KBM-7 (cell line): ENCODE results near the gene ODAD4.

Source experiments
- DNase-seq: peaks from one replicate; pipeline ENCODE4 v3.0.0-alpha.2; 2015
- in situ Hi-C: fragments of 300-500 bp; cut with MboI; formaldehyde crosslinking; loops from 2 replicates; pipeline ENCODE4 v1.14.3; 2020; ENCODE audit warnings: low sequenced_read_pairs, low pct_unique_long_range_greater_than_20kb, mixed read lengths

The ODAD4 gene

DNA sequence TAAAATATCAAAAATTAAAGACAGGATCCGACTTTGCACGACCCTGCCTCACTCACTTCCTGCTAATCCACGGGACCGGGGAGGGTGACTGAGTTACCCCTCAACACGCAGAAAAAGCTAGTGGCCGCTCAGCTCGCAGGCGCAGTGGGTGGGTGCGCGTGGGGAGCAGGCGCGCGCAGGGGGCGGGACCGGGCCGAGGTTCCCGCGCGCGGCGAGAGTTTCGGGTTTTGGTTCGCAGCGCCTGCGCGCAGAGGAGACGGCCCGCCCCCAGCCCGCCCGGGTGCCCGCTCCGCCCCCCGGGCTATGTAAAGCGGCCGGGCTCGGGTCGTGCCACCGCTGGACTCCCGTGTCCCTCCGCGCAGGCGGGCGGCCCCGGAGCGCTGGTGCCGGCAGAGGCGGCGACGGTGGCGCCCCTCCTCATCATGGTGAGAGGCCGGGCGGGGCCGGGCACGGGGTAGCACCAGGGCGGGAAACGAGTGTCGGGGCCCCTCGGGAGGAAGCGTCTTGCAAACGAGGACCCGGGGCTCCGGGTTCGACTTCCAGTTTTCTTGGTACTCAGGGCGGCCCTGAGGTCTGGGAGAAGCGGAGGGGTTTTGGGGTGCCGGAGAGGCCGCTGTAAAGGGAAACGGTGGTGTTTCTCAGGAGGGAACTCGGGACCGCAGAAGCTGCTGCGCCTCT is 36.2 kb downstream of the ODAD4 start, which contains the start of gene CNP:
Gene CNP (plus strand): TSS at position 333 of the 678 bp plus-strand sequence. CDS start 90 bp downstream, at position 423.
- in situ Hi-C loops: no loop called here
- peak; percentile 86 for DNase-seq

DNA sequence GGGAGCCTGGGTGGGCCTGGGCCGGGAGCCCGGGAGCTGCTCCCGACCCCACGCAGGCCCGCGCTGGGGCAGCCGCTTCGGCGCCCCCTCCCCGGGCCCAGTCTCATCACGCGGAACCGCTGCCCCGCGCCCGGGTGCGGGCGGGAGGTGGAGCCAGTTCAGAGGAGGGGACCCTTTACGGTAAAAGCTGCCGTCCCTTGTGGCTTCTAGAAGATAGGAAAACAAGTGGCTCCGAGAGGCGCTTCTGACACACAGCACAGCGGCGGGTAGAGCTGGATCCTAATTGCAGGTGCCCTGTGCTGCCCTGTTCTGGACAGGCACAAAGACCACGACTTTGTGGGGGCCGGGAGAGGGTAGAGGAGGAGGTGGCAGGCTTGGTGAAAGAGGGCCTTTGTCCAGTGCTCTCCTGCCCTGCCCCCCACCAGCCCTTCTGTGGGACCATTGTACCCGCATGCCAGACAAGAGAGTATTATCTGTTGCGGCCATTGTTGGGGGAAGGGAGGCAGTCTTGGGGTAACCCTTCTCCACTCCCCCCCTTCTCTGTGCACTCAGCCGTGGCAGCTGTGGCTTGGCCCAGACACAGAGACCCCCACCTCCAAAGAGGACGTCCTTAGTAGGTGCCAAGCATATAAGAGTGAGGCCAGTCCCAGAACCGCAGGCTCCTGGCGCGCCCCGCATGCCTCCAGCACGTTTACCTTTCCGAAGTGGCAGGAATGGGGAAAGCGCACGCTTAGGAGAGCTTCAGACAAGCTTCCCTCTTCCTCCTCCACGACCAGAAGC is 36.9 kb downstream of the ODAD4 start:
- in situ Hi-C loops: no loop called here
- no peak for DNase-seq

DNA sequence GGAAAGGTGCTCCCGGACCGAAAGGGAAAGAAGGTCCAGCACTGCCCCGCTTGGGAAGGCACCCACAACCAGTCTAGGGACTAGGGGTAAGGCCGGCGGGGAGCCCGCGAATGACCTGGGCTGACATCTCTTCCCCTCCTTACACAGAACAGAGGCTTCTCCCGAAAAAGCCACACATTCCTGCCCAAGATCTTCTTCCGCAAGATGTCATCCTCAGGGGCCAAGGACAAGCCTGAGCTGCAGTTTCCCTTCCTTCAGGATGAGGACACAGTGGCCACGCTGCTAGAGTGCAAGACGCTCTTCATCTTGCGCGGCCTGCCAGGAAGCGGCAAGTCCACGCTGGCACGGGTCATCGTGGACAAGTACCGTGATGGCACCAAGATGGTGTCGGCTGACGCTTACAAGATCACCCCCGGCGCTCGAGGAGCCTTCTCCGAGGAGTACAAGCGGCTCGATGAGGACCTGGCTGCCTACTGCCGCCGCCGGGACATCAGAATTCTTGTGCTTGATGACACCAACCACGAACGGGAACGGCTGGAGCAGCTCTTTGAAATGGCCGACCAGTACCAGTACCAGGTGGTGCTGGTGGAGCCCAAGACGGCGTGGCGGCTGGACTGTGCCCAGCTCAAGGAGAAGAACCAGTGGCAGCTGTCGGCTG is 37.6 kb downstream of the ODAD4 start:
- in situ Hi-C loops: no loop called here
- no peak for DNase-seq

DNA sequence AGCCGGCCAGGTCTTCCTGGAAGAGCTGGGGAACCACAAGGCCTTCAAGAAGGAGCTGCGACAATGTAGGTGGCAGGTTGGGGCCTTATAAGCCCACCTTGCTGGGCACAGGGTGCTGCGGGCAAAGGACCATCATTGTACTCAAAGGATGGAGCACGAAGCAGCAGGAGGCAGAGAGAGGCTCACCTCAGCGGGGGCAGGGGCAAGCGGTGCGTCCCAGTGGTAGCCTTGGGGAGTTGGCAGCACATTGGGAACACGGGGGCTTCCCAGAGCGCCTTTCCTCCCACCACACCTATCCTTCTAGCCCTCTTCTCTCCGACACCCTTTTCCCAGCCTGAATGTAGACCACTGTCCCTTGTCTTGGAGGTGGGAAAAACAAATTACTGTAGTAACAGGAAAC is 38.3 kb downstream of the ODAD4 start:
- in situ Hi-C loops: no loop called here

DNA sequence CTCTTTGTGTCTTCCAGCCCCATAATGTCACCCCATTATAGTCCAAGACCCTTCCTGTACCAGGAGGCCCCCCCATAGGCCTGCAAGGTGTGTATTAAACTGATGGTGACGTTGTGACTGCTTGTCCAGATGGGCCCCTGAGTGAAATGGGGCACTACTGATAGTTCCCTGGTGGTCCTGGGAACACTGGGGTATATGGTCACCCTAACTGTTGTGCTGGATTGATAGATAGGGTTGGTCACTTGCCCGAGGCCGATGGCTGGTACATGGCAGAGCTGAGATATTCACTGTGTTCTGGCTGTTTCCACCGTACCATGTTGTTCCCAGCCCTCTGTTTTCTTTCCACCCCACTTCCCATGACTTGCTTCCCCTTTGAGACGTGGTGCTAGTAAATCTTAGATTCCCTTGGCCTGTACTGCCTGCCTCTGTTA is 40.5 kb downstream of the ODAD4 start:
- in situ Hi-C loops: no loop called here
- no peak for DNase-seq

More for the DNA sequence above, 38.3 kb downstream of the ODAD4 start:
- no peak for DNase-seq

DNA sequence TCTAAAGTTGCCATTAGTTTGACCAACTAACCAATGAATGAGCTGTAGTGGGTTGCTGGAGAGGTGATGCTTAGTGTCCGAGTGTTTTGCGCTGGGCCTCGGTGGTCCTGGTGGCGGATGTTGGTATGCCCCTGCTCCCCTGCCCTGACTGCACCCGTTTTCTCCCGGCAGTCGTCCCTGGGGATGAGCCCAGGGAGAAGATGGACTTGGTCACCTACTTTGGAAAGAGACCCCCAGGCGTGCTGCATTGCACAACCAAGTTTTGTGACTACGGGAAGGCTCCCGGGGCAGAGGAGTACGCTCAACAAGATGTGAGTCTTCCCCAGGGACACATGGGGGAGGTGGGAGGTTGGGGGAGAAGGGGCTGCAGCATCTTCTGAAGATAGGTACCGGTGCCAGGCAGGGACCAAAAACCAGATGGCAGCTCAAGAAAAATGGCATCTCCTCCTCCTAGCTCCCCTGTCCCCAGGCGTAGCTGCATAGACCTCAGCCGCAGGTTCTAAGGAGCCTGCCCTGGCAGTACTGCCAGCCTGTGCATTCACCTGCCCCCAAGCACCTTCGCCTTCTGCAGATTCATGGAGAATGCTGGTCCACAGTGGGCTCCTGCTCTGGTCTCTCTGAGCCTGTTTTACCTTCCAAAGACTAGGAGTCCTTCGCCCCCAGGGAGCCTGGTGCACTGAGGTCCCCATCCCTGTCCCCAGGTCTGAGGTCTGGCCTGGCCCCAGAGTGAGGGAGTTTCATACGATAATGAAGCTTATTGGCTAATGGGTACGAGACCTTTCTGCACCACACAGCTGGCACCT is 41.5 kb downstream of the ODAD4 start:
- in situ Hi-C loops: no loop called here
- no peak for DNase-seq

DNA sequence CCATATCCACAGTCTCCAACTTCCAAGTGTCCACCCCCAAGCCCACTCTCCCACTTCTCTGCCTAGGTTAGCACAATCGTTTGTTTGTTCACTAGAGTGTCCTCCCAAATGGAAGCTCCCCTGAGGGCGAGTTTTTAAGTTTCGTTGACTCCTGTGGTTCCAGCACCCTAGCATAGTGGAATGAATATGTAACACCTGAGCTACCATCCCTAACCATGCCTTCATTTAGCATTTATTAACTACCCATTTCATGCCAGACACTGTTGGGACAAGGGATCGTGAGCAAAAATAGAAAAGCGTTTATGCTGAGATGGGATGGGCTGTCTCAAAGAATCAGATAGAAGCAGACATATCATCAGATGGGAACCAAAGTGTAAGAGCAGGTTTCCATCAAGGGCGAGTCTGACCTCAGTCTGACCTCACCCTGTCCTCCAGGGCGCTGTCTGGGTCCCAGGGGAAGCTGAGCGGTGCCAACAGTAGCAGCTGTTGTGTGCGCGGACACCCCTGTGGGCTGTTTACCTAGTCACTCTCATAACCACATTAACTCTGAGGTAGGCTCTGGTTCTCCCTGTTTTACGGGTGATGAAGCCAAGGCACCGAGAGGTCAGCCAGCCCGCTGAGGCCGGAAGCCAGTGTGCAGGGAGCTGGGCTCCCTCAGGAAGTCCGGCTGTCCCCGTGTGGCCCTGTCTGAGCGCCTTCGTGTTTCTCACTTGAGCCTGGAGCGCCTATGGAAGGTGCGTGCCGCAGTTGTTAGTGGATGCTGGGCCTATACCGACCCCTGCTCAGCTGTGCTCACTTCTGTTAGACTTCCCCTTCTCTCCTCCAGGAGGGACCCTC is 42.4 kb downstream of the ODAD4 start:
- DNase-seq: no peak
- in situ Hi-C loops: no loop called here

DNA sequence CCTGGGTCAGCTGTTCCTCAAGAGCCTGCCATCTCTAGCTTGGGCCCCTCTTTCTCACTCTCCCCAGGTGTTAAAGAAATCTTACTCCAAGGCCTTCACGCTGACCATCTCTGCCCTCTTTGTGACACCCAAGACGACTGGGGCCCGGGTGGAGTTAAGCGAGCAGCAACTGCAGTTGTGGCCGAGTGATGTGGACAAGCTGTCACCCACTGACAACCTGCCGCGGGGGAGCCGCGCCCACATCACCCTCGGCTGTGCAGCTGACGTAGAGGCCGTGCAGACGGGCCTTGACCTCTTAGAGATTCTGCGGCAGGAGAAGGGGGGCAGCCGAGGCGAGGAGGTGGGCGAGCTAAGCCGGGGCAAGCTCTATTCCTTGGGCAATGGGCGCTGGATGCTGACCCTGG is 43.0 kb downstream of the ODAD4 start:
- DNase-seq: no peak
- in situ Hi-C loops: no loop called here

DNA sequence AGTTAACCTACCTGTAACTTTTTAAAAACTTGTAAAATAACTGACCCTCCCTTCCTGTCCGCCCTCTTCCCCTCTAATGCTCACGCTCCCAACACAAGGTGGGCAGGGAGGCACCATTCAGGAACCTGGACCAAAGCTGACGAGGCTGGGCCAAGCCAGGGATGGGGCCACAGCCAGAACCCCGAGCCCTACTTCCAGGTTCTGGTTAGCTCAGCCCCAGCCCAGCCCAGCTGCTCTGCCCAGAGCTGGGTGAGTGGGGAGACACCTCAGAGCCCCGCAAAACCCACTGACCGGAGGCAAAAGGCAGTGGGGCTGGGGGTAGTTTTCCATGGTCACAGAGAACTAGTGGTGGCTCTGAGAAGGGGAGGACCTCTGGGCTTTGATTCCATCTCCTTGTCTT is 43.6 kb downstream of the ODAD4 start:
- in situ Hi-C loops: no loop called here
- DNase-seq: no peak

DNA sequence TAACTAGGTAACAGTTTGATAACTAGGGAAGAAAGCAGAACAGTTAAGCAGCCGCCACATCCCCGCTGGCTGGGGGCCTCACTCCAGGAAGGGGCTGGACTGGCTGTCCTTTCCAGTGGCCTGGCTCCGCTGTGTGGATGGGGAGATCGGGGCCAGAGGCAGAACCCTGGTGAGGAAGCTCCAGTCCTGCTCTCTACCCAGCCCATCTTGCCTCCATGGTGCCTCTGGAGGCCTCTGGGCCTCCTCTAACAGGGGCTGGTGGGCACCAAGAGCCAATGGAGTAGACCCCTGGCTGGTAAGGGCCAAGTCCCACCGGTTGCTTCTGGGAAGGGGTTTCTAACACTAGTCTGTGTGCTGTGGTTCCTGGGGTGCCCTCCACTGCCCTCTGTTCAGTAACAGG is 44.2 kb downstream of the ODAD4 start:
- in situ Hi-C loops: no loop called here

DNA sequence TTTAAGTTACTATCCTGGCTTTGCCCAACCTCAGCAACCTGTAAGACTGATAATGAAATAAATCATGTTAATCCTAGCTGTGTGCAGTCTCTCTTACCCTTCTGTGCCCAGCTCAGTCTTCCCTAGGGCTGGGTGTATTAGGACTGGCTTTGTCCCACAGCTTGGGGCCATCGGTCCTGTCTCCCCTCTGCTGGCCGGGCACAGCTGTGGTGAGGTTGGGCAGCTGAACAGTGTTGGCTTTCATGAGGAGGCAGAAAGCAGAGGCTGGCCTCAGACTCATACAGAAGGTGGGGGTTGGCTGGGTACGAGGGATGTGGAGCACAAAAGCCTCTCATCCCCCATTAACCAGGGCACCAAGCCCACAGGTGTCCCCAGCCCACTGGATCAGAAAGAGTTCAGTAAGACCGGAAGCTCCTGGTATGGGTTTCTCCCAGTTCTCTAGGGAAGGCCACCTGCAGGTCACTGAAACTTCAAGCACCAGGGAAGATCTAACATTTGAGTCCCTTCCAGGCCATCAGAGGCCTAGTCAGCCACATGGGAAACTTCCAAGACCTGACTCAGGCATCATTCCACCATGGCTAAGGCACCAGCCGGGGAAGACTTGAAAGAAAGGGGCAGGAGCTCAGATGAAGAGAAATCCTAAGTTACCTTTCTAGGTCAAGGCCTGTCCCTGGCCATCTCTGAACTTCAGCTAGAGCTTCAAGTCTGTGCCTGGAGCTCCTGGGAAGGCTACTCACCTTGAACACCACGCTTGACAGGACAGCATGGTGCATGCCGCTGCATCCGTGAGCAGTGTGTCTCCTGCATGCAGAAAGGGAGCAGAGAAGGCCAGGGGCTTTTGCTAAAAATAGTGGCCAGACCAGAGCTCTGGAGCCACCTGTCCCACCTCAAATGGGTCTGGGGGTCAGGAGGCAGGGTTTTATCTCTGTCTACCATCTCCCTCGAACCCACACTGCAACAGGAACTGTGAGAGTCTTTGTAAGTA is 45.0 kb downstream of the ODAD4 start:
- in situ Hi-C loops: no loop called here
- DNase-seq: no peak

More for the DNA sequence above, 44.2 kb downstream of the ODAD4 start:
- DNase-seq: no peak

DNA sequence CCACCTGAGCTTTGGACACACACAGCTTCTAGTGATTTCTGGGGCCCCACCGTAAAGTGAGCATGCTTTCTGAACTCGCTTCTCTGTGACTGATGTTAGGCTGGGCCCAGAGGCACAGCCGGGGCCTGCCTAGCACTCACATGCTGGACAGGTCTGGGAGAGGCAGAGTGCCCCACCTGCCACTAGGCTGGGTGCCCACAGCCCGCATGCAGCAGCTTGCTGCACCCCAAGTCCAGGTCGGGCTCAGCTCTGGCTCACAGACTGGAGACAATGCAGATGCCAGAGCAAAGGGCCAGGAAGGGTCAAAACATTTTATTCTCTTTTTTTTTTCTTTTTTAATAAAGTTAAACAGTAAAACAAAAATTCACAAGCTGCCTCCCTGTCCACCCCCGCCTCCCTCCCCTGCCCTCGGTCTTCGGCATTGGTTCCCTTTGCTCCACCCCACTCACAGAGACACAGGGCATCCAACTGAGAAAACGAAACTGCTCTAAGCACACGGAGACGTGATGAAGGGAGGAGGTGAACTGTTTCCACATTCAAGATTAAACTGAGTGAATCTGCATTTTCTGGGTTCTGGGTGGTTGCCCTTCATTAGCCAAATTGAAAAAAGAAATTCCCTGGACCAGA is 45.8 kb downstream of the ODAD4 start:
- DNase-seq: no peak
- in situ Hi-C loops: no loop called here

DNA sequence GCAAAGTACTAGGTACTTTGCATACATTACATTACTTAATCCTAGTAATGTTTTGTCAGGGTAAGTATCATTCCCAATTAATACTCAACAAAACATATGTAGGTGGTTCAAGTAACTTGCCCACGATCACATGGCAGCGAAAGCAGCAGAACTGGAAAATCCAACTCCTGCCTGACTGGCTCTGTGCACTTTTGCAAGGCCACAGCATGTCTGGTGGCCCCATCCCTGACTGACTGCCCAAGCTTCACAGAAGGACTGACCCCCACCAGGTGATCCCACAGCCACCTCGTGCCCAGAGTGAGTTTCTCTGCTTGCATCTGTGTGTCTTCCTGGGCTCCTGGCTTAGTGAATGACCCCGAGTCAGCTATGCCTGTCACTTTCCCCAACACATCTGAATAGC is 47.6 kb downstream of the ODAD4 start:
- in situ Hi-C loops: no loop called here

DNA sequence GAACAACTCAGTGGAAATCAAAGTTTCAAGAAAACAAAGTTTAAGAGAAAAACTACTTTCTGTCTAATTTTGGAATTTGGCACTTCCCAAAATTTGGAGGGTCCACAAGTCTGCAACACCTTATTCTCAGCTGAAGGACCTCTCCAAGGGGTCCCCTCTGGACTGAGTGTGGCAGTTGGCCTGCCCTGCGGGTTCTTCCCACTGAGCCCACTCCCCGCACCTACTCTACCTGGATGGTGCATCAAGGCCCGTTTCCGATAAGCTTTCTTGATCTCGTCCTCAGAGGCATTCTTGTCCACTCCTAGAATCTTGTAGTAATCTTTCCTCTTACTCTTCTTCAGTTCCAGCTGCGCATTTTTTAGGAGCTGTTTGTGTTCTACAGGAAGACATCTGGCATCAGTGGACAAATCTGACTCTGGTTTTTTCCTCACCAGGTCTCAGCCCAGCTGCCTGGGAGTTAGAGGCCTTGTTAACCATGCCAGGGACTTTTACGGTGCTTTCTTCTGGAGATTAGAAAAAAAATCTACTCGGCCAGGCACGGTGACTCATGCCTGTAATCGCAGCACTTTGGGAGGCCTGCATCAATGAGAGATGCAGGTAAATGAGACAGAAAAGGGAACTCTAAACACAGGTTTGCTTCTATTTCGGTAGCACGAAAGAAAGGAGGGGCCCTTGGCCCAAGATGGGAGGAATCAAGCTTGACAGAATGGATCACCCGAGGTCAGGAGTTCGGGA is 51.8 kb downstream of the ODAD4 start:
- DNase-seq: no peak
- in situ Hi-C loops: no loop called here

More for the DNA sequence above, 47.6 kb downstream of the ODAD4 start:
- no peak for DNase-seq

DNA sequence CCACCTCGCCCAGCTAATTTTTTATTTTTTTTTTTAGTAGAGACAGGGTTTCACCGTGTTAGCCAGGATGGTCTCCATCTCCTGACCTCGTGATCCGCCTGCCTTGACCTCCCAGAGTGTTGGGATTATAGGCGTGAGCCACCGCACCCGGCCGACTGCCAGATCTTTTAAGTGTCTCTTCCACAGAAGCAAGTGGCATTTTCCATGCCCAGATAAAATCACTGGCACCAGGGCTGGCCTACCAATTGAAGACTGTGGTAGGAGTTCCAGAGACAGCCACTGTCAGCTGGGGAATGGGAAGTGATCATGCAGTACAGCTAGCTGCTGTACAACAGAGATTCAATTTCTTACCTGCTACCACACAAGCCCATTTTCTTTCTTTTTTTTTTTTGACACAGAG is 54.0 kb downstream of the ODAD4 start:
- DNase-seq: no peak
- in situ Hi-C loops: no loop called here

DNA sequence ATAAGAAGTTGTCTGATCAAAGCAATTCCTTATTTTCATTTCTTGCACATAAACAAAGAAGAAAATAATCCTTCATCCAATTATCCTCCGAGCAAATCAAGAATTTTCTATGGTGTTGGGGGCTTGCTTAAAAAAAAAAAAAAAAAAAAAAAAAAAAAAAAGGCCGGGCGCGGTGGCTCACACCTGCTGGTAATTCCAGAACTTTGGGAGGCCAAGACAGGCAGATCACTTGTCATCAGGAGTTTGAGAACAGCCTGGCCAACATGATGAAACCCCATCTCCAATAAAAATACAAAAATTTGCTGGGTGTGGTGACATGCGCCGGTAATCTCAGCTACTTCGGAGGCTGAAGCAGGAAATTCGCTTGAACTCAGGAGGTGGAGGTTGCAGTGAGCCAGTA is 55.5 kb downstream of the ODAD4 start:
- in situ Hi-C loops: no loop called here

More for the DNA sequence above, 55.5 kb downstream of the ODAD4 start:
- DNase-seq: no peak
